ENCODE results near the gene MYDGF.

DNA sequence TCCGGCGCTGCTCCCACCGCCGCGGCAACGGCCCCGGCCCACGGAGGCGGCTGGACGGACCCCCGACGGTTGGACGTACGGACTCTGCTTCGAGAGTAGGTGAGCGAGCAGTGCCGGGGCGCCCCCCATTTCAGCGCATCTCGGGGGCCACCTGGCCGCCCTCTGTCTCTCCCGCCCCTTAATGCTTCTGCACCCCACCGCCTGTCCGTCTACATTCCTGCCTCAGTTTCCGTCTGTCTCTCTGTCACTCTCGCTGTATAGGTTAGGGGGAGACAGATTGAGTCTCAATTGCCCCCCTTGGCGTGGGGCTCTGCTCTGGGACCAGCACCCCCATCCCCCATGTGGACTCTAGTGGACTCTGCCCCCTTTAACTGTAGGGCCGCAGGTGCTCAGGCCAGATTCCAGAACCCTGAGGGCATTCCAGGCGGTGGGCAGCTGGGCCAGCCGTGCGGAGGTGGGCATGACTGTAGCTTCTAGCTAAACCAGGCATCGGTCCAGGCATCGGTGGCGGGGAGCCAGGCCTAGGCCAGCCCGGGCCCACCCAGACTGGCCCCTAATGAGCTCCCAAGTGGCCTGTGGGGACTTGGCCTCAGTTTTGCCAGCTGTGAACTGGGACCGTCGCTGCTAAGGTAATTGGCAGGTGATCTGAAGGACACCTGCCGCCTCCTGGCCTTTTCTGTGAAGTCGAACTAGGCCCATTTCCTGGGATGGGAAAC is 30.5 kb downstream of the MYDGF start:
- TF ChIP-seq, protein P1, sequence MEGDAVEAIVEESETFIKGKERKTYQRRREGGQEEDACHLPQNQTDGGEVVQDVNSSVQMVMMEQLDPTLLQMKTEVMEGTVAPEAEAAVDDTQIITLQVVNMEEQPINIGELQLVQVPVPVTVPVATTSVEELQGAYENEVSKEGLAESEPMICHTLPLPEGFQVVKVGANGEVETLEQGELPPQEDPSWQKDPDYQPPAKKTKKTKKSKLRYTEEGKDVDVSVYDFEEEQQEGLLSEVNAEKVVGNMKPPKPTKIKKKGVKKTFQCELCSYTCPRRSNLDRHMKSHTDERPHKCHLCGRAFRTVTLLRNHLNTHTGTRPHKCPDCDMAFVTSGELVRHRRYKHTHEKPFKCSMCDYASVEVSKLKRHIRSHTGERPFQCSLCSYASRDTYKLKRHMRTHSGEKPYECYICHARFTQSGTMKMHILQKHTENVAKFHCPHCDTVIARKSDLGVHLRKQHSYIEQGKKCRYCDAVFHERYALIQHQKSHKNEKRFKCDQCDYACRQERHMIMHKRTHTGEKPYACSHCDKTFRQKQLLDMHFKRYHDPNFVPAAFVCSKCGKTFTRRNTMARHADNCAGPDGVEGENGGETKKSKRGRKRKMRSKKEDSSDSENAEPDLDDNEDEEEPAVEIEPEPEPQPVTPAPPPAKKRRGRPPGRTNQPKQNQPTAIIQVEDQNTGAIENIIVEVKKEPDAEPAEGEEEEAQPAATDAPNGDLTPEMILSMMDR (IDR thresholded peaks at IDR 0.05; ENCODE audit: low read length), result no peak
- TF ChIP-seq EZH2 (optimal IDR thresholded peaks at IDR 0.05; ENCODE audit: low read depth, low read length) (no peak), EZH2phosphoT487 (IDR thresholded peaks at IDR 0.05; ENCODE audit: low read length) (no peak)

All from MM.1S (cell line).